ENCODE results near the gene ADCY4. TPM values are rescaled to one million over a fixed set of nuclear protein-coding genes. Genes with fewer than 3 reads are reported as not detected.

Gene ADCY4
- total and polyA plus RNA-seq, 2 of the 13 experiments (the other 11 are each of a cell fraction or from before 2014, with no cell fraction given), result 0.03 TPM; not detected in 1

GRCh38 chr14:24332268-24332993, 2.4 kb downstream of the ADCY4 start (continued):
- TF ChIP-seq SP1 (IDR thresholded peaks at IDR 0.05) (no peak), SP1 (CRISPR knock-in tag; IDR thresholded peaks at IDR 0.05) (peak; percentile 62; the same call in 1 of the 2 replicates), ZNF234 (CRISPR knock-in tag; conservative IDR thresholded peaks at IDR 0.05) (no peak), RCOR2 (CRISPR knock-in tag; IDR thresholded peaks at IDR 0.05) (no peak), ZNF569 (CRISPR knock-in tag; IDR thresholded peaks at IDR 0.05; ENCODE audit: borderline replicate concordance) (no peak; the same call in 1 of the 2 replicates), GZF1 (CRISPR knock-in tag; IDR thresholded peaks at IDR 0.05) (peak; percentile 71; the same call in 1 of the 2 replicates), HNRNPL (IDR thresholded peaks at IDR 0.05; ENCODE audit: low read depth, low read length) (peak; percentile 95), FOXC1 (CRISPR knock-in tag; IDR thresholded peaks at IDR 0.05; ENCODE audit: borderline replicate concordance) (peak; percentile 100), ZNF841 (CRISPR knock-in tag; IDR thresholded peaks at IDR 0.05; ENCODE audit: borderline replicate concordance) (peak; percentile 88; the same call in 1 of the 2 replicates), ZNF335 (CRISPR knock-in tag; IDR thresholded peaks at IDR 0.05) (no peak; the same call in 1 of the 2 replicates), HOXA7 (CRISPR knock-in tag; IDR thresholded peaks at IDR 0.05) (peak; percentile 93; the same call in 1 of the 2 replicates), ZNF768 (CRISPR knock-in tag; IDR thresholded peaks at IDR 0.05) (peak; percentile 95), NFIC (IDR thresholded peaks at IDR 0.05; ENCODE audit: low read length) (no peak), ZNF563 (CRISPR knock-in tag; IDR thresholded peaks at IDR 0.05) (peak; percentile 96), EP300 (IDR thresholded peaks at IDR 0.05; ENCODE audit: low read depth in 2 of 2, low read length in 2 of 2) (0 out of 4 replicates have a peak, but pooled peaks of 1 of the 2 experiments have one; percentile 19), EP300 (CRISPR knock-in tag; IDR thresholded peaks at IDR 0.05; ENCODE audit: borderline replicate concordance) (peak; percentile 68), CEBPB (IDR thresholded peaks at IDR 0.05; ENCODE audit: borderline replicate concordance, low read depth, low read length) (peak; percentile 99), ZNF776 (CRISPR knock-in tag; IDR thresholded peaks at IDR 0.05) (peak; percentile 96), NR1H2 (CRISPR knock-in tag; IDR thresholded peaks at IDR 0.05; ENCODE audit: borderline replicate concordance, low read depth) (peak; percentile 91; the same call in 1 of the 2 replicates), NFATC3 (CRISPR knock-in tag; IDR thresholded peaks at IDR 0.05) (peak; percentile 99), ZNF3 (CRISPR knock-in tag; IDR thresholded peaks at IDR 0.05) (peak; percentile 84), KDM3A (CRISPR knock-in tag; IDR thresholded peaks at IDR 0.05; ENCODE audit: low read depth) (peak; percentile 87; the same call in 1 of the 2 replicates), HCFC1 (IDR thresholded peaks at IDR 0.05; ENCODE audit: low read depth, low read length) (no peak), AHR (CRISPR knock-in tag; IDR thresholded peaks at IDR 0.05) (0 out of 2 replicates have a peak, but pooled peaks have one; percentile 98), MBD4 (IDR thresholded peaks at IDR 0.05; ENCODE audit: borderline replicate concordance, low read length) (no peak), SMC3 (IDR thresholded peaks at IDR 0.05; ENCODE audit: low read length) (peak; percentile 88), SRSF4 (IDR thresholded peaks at IDR 0.05; ENCODE audit: low read depth, low read length, poor library complexity, severe bottlenecking) (no peak), JUND (CRISPR knock-in tag; IDR thresholded peaks at IDR 0.05) (peak; percentile 62; the same call in 1 of the 2 replicates), SP2 (CRISPR knock-in tag; IDR thresholded peaks at IDR 0.05) (no peak; the same call in 1 of the 2 replicates), ZNF749 (CRISPR knock-in tag; IDR thresholded peaks at IDR 0.05; ENCODE audit: borderline replicate concordance) (peak; percentile 78; the same call in 1 of the 2 replicates), ZNF557 (CRISPR knock-in tag; IDR thresholded peaks at IDR 0.05) (0 out of 2 replicates have a peak, but pooled peaks have one; percentile 32)
- TF ChIP-seq, protein P1, sequence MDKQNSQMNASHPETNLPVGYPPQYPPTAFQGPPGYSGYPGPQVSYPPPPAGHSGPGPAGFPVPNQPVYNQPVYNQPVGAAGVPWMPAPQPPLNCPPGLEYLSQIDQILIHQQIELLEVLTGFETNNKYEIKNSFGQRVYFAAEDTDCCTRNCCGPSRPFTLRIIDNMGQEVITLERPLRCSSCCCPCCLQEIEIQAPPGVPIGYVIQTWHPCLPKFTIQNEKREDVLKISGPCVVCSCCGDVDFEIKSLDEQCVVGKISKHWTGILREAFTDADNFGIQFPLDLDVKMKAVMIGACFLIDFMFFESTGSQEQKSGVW (CRISPR knock-in tag; IDR thresholded peaks at IDR 0.05; ENCODE audit: borderline replicate concordance), result no peak; the same call in 1 of the 2 replicates

All from HepG2 (cell line).